ENCODE results near the gene CPPED1. TPM values are rescaled to one million over a fixed set of nuclear protein-coding genes. Genes with fewer than 3 reads are reported as not detected.

Gene CPPED1
- total and polyA plus RNA-seq, 10 of the 15 experiments (the other 5 are each of a cell fraction or from before 2014, with no cell fraction given) = 7.1 to 39.0 (median 16.0) TPM

- Histone ChIP-seq H3K9me3 (replicated peaks; ENCODE audit: control insufficient read depth, insufficient read depth, low read length) (no peaks in the 10 kb centered on the region; the same call in 2 of the 3 replicates), H3K36me3 (ENCODE audit: control insufficient read depth in 2 of 2, insufficient read depth in 2 of 2, low read length in 1 of 2) (no peaks in the 10 kb centered on the region), H3K79me2 (ENCODE audit: control insufficient read depth, insufficient read depth, low read length) (no peaks in the 10 kb centered on the region), H3K27ac (ENCODE audit: control insufficient read depth, insufficient read depth) (no peak overlapping the region), H3K27me3 (replicated peaks in 1 of 2; ENCODE audit: control insufficient read depth in 2 of 2, insufficient read depth in 2 of 2, low read length in 1 of 2) (no peaks in the 10 kb centered on the region), H4K20me1 (ENCODE audit: control insufficient read depth, insufficient read depth) (no peaks in the 10 kb centered on the region), H3K4me2 (ENCODE audit: control insufficient read depth, insufficient read depth) (no peak overlapping the region), H3K4me1 (ENCODE audit: control insufficient read depth, insufficient read depth, low read length) (no peaks in the 10 kb centered on the region), H3K9ac (ENCODE audit: control insufficient read depth, insufficient read depth, low read length) (no peak overlapping the region), H3K4me3 (no peak overlapping the region), H2AFZ (ENCODE audit: control insufficient read depth, low read depth, low read length) (no peak overlapping the region)
- in situ Hi-C loops (cut with MboI) (no loop called here), intact Hi-C loops (cut with micrococcal nuclease; ENCODE audit: unreplicated experiment) (no loop called here)
- no peak for ATAC-seq
- ChIA-PET POLR2A (no interaction called here), CTCF (interaction anchor here (1.0 kb wide), 2 partner anchors 29 to 142 kb away, joined by 3 read pairs; no protein-coding TSS in a partner anchor), SMC1A (ENCODE audit: uncharacterized antibody, unreplicated experiment) (no interaction called here), RAD21 (ENCODE audit: unreplicated experiment) (no interaction called here)
- WGBS (ENCODE audit: insufficient coverage, insufficient replicate concordance, low lambda C conversion rate, missing lambda C conversion rate) = 83% methylated on average over 5 of the region's 5 CpGs
- no peak for DNase-seq (ENCODE audit: low read depth, low spot score)
- no peak for FAIRE-seq
- no TSS peak for BruUV-seq (replicated peaks)
- no peak for TF ChIP-seq NR2F1 (conservative IDR thresholded peaks at IDR 0.05)
- no peak for TF ChIP-seq RCOR1 (conservative IDR thresholded peaks at IDR 0.05; ENCODE audit: low read depth, low read length)
- TF ChIP-seq SMAD1 (IDR thresholded peaks at IDR 0.05; ENCODE audit: low read depth, partially characterized antibody) = no peak
- no peak for TF ChIP-seq RELB (IDR thresholded peaks at IDR 0.05; ENCODE audit: low read depth)
These were observed 129.2 kb downstream of the CPPED1 start for GRCh38 chr16:12674524-12674923.

GRCh38 chr16:12674071-12674470, 129.6 kb downstream of the CPPED1 start:
- FAIRE-seq (no peak), ATAC-seq (no peak), DNase-seq (ENCODE audit: low read depth, low spot score) (no peak)
- H3K4me1 ChIP-seq (ENCODE audit: control insufficient read depth, insufficient read depth, low read length) = no peaks in the 10 kb centered on the region
- H4K20me1 ChIP-seq (ENCODE audit: control insufficient read depth, insufficient read depth) = no peaks in the 10 kb centered on the region
- RAD21 ChIA-PET (ENCODE audit: unreplicated experiment) = no interaction called here
- SMC1A ChIA-PET (ENCODE audit: uncharacterized antibody, unreplicated experiment) = no interaction called here
- H3K27ac ChIP-seq (ENCODE audit: control insufficient read depth, insufficient read depth) = no peak overlapping the region
- H3K79me2 ChIP-seq (ENCODE audit: control insufficient read depth, insufficient read depth, low read length) = no peaks in the 10 kb centered on the region
- CTCF ChIA-PET = interaction anchor here (1.0 kb wide), 1 partner anchor 143 kb away, joined by 3 read pairs; no protein-coding TSS in a partner anchor
- no peak overlapping the region for H2AFZ ChIP-seq (ENCODE audit: control insufficient read depth, low read depth, low read length)
- 93% methylated on average over 6 of the region's 6 CpGs for WGBS (ENCODE audit: insufficient coverage, insufficient replicate concordance, low lambda C conversion rate, missing lambda C conversion rate)
- POLR2A ChIA-PET = no interaction called here
- in situ Hi-C loops (cut with MboI) (no loop called here), intact Hi-C loops (cut with micrococcal nuclease; ENCODE audit: unreplicated experiment) (no loop called here)
- no peaks in the 10 kb centered on the region; the same call in 1 of the 3 replicates for H3K9me3 ChIP-seq (replicated peaks; ENCODE audit: control insufficient read depth, insufficient read depth, low read length)
- H3K4me2 ChIP-seq (ENCODE audit: control insufficient read depth, insufficient read depth) = no peak overlapping the region
- H3K4me3 ChIP-seq = no peak overlapping the region
- H3K9ac ChIP-seq (ENCODE audit: control insufficient read depth, insufficient read depth, low read length) = no peak overlapping the region
- H3K36me3 ChIP-seq (ENCODE audit: control insufficient read depth in 2 of 2, insufficient read depth in 2 of 2, low read length in 1 of 2) = no peaks in the 10 kb centered on the region
- no peaks in the 10 kb centered on the region for H3K27me3 ChIP-seq (replicated peaks in 1 of 2; ENCODE audit: control insufficient read depth in 2 of 2, insufficient read depth in 2 of 2, low read length in 1 of 2)
- BruUV-seq (replicated peaks) = no TSS peak
- TF ChIP-seq ESRRA (IDR thresholded peaks at IDR 0.05; ENCODE audit: low read length) = no peak
- TF ChIP-seq E2F4 (IDR thresholded peaks at IDR 0.05; ENCODE audit: low read depth, low read length) = no peak
- no peak for TF ChIP-seq NFYB (IDR thresholded peaks at IDR 0.05; ENCODE audit: insufficient read depth, low read depth, low read length)
- no peak for TF ChIP-seq CHD2 (IDR thresholded peaks at IDR 0.05; ENCODE audit: borderline replicate concordance, low read depth, low read length)
- TF ChIP-seq RAD51 (IDR thresholded peaks at IDR 0.05) = no peak
- no peak for TF ChIP-seq POLR2AphosphoS2 (IDR thresholded peaks at IDR 0.05; ENCODE audit: low read depth, low read length)
